ENCODE results near the gene KIFBP. TPM values are rescaled to one million over a fixed set of nuclear protein-coding genes. Genes with fewer than 3 reads are reported as not detected.

KIFBP gene
- total and polyA plus RNA-seq, 2 of the 13 experiments (the other 11 are each of a cell fraction or from before 2014, with no cell fraction given), result 13.0 to 21.9 TPM

DNA sequence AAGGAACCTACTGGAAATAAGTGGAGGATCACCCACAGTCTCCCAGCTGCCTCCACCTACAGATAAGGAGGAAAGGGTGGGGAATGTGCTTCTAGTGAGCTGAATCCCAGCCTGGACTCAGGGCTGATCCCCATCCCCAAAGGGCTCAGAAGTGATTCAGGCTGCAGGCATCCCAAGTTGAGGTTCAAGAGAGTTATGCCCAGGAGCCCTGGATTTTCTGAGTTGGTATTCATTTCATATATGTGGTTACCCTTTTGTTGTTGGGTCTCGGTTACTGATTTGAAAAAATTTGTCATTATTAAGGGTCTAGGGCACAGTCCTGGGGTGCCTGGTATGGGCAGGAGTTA lies 69.3 kb downstream of the KIFBP start:
- H3K9ac ChIP-seq (ENCODE audit: insufficient read depth, low read depth, low read length), result peak overlapping the region; percentile 33; the same call in 1 of the 2 replicates
- H3K9me3 ChIP-seq (ENCODE audit: low read length), result no peaks in the 10 kb centered on the region
- intact Hi-C loops (cut with micrococcal nuclease; ENCODE audit: unreplicated experiment), result no loop called here
- FAIRE-seq, result no peak
- no peaks in the 10 kb centered on the region for H3K36me3 ChIP-seq (replicated peaks in 1 of 2; ENCODE audit: control insufficient read depth in 1 of 2, insufficient read depth in 2 of 2, low read length in 2 of 2)
- peak overlapping the region; percentile 69 for H3K4me2 ChIP-seq (ENCODE audit: low read depth, low read length)
- no peaks in the 10 kb centered on the region for H3K79me2 ChIP-seq (ENCODE audit: insufficient read depth, low read length)
- H3K4me3 ChIP-seq (replicated peaks in 1 of 3; ENCODE audit: insufficient read depth in 1 of 3, low read depth in 2 of 3, low read length in 3 of 3), result peak overlapping the region; percentile 32 to 54 (median 36); a peak in 5 of 6 replicates
- POLR2A ChIA-PET, result no interaction called here
- in situ Hi-C loops (cut with HindIII; ENCODE audit: extremely low pct_ligation_motif_present, low pct_unique_long_range_greater_than_20kb), result no loop called here
- H3K27me3 ChIP-seq (ENCODE audit: control insufficient read depth in 1 of 2, insufficient read depth in 2 of 2, low read length in 2 of 2), result peaks cover 2 to 4% of the 10 kb centered on the region in 2 experiments; a peak in 1 of 5 replicates
- no peak for DNase-seq (ENCODE audit: low spot score)
- H2AFZ ChIP-seq (ENCODE audit: low read length), result peak overlapping the region; percentile 88
- no peaks in the 10 kb centered on the region for H4K20me1 ChIP-seq (ENCODE audit: insufficient read depth, low read length)
- BruUV-seq (replicated peaks), result no TSS peak
- H3K4me1 ChIP-seq (ENCODE audit: insufficient read depth, low read length), result peaks cover 49% of the 10 kb centered on the region
- ATAC-seq, result no peak; the same call in 2 of the 3 replicates
- TF ChIP-seq ZNF678 (CRISPR knock-in tag; IDR thresholded peaks at IDR 0.05), result no peak
- no peak for TF ChIP-seq NFE2L1 (CRISPR knock-in tag; IDR thresholded peaks at IDR 0.05; ENCODE audit: borderline replicate concordance)
- no peak for TF ChIP-seq NRL (CRISPR knock-in tag; IDR thresholded peaks at IDR 0.05; ENCODE audit: borderline replicate concordance)
- no peak for TF ChIP-seq ZC3H13 (CRISPR knock-in tag; IDR thresholded peaks at IDR 0.05)
- no peak for TF ChIP-seq ZNF468 (CRISPR knock-in tag; IDR thresholded peaks at IDR 0.05)
- no peak for TF ChIP-seq ZNF883 (CRISPR knock-in tag; IDR thresholded peaks at IDR 0.05; ENCODE audit: not compliant biosample characterization)
- no peak for TF ChIP-seq FLYWCH1 (CRISPR knock-in tag; IDR thresholded peaks at IDR 0.05)
- TF ChIP-seq ZNF343 (CRISPR knock-in tag; IDR thresholded peaks at IDR 0.05), result no peak
- TF ChIP-seq FOXC1 (CRISPR knock-in tag; IDR thresholded peaks at IDR 0.05; ENCODE audit: borderline replicate concordance), result no peak
- TF ChIP-seq CREM (IDR thresholded peaks at IDR 0.05), result no peak
- no peak for TF ChIP-seq CREM (CRISPR knock-in tag; IDR thresholded peaks at IDR 0.05)
- TF ChIP-seq ZNF331 (CRISPR knock-in tag; IDR thresholded peaks at IDR 0.05), result no peak
- CTCF ChIA-PET (ENCODE audit: low intra/inter-chr PET ratio, low total read pairs), result no interaction called here
- H3K27ac ChIP-seq (ENCODE audit: extremely low read length, insufficient read depth, low read length), result no peak overlapping the region
- 0% methylated on average over 1 of the region's 1 CpG for WGBS (ENCODE audit: low lambda C conversion rate)
